HL-60 (cell line): Measurements from ENCODE around the gene FBXL2.

ENCODE experiments used
- DNase-seq, 2 experiments: peaks; one replicate each; pipeline ENCODE4 v3.0.0-alpha.2; 2010 to 2020; ENCODE audit warnings: low read depth in 1 of 2, low spot score in 1 of 2
- H3K27ac ChIP-seq: fragments of 250-450 bp; sonication (Bioruptor Pico); replicated peaks from 2 replicates; pipeline ENCODE4 v1.5.1; 2020; ENCODE audit warnings: mild to moderate bottlenecking, moderate library complexity
- H3K27me3 ChIP-seq: fragments of 250-450 bp; sonication (Bioruptor Pico); 2 replicates; pipeline ENCODE4 v1.5.1; 2021; ENCODE audit warnings: mild to moderate bottlenecking, moderate library complexity; ENCODE audit not compliant: insufficient read depth, poor library complexity, severe bottlenecking
- H3K4me3 ChIP-seq: replicated peaks from 2 replicates; pipeline ENCODE4 v1.5.1; 2011; ENCODE audit warnings: mild to moderate bottlenecking, control low read depth, low read length; ENCODE audit not compliant: insufficient read depth
- CTCF ChIP-seq: IDR thresholded peaks from one replicate; pipeline ENCODE4 v1.5.1; 2011; ENCODE audit warnings: low read length, control low read depth, inconsistent platforms; ENCODE audit not compliant: insufficient read depth
- GABPA ChIP-seq: IDR thresholded peaks from 2 replicates; pipeline ENCODE4 v1.6.1; 2012; ENCODE audit warnings: low read depth
- POLR2AphosphoS5 ChIP-seq: IDR thresholded peaks from 2 replicates; pipeline ENCODE4 v1.6.1; 2012; ENCODE audit warnings: low read depth
- REST ChIP-seq: IDR thresholded peaks from 2 replicates; pipeline ENCODE4 v1.6.1; 2012; ENCODE audit warnings: low read depth; ENCODE audit not compliant: insufficient replicate concordance
- SPI1 ChIP-seq: IDR thresholded peaks from 2 replicates; pipeline ENCODE4 v1.6.1; 2012; ENCODE audit warnings: low read depth, mild to moderate bottlenecking, borderline replicate concordance

FBXL2 gene

GRCh38 chr3:33383951-33384350, 106.7 kb downstream of the FBXL2 start:
- Histone ChIP-seq H3K27ac (no peak overlapping the region), H3K4me3 (no peak overlapping the region), H3K27me3 (no peaks in the 10 kb centered on the region)
- DNase-seq: no peak
- TF ChIP-seq GABPA (no peak), SPI1 (no peak), CTCF (no peak), POLR2AphosphoS5 (no peak), REST (no peak)

- DNase-seq: no peak
- peak; percentile 44; the same call in 1 of the 2 replicates for TF ChIP-seq POLR2AphosphoS5
- no peak for TF ChIP-seq REST
- no peak for TF ChIP-seq GABPA
- no peak overlapping the region for H3K27ac ChIP-seq
These were observed 108.2 kb downstream of the FBXL2 start for GRCh38 chr3:33385423-33385822.

GRCh38 chr3:33386631-33387030, 109.4 kb downstream of the FBXL2 start:
- DNase-seq: no peak
- H3K4me3 ChIP-seq: no peak overlapping the region
- no peak overlapping the region for H3K27ac ChIP-seq
- H3K27me3 ChIP-seq: no peaks in the 10 kb centered on the region
- TF ChIP-seq REST (no peak), CTCF (no peak), GABPA (no peak), SPI1 (no peak), POLR2AphosphoS5 (no peak)

More at GRCh38 chr3:33385423-33385822, 108.2 kb downstream of the FBXL2 start:
- H3K27me3 ChIP-seq: no peaks in the 10 kb centered on the region
- no peak overlapping the region for H3K4me3 ChIP-seq
